Fibroblast of villous mesenchyme (primary cell): ENCODE results near the gene CFAP251. TPM values are rescaled to one million over a fixed set of nuclear protein-coding genes. Genes with fewer than 3 reads are reported as not detected.

ENCODE experiments used
- DNase-seq: peaks from one replicate; pipeline ENCODE4 v3.0.0-alpha.2; 2010; ENCODE audit warnings: low read depth
- H3K4me3 ChIP-seq: 2 replicates; pipeline ENCODE4 v1.5.1; 2011; ENCODE audit warnings: low read depth, mild to moderate bottlenecking, low read length
- CTCF ChIP-seq: IDR thresholded peaks from 2 replicates; pipeline ENCODE4 v1.5.1; 2012; ENCODE audit warnings: low read depth, mild to moderate bottlenecking, low read length; ENCODE audit not compliant: insufficient read depth
- total RNA-seq: library from RNA; depleted of rRNA; stranded (reverse); fragments of >200 nt; gene quantifications from 2 replicates; pipeline ENCODE4 v1.2.3, GENCODE V29; 2012

Gene CFAP251
- total RNA-seq, 1 donor, result 8.2 TPM

- no peak for DNase-seq
- TF ChIP-seq CTCF, result no peak
- no peak overlapping the region for H3K4me3 ChIP-seq
Measured at GRCh38 chr12:121934309-121934664, 15.9 kb downstream of the CFAP251 start.

DNA sequence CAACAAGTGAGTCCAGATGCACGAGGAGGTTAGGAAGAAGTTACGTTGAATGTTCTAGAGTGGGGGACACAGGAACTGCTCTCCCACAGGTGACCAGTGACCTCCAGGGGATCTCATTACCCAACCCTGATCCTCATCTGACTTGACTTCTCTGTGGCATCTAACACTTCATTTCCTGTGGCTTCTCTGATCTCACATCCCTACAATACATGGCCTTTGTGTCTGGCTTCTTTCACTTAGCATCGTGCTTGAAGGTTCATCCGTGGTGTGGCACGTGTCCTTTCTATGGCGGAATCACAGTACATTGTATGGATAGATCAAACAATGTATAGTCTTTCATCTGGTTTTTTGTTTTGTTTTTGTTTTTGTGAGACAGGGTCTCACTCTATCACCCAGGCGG, 19.3 kb downstream of the CFAP251 start:
- no peak for DNase-seq
- TF ChIP-seq CTCF, result no peak

GRCh38 chr12:121939186-121939585, 20.8 kb downstream of the CFAP251 start:
- no peak overlapping the region for H3K4me3 ChIP-seq
- TF ChIP-seq CTCF, result no peak
- DNase-seq, result peak; percentile 8

More for the DNA sequence above, 19.3 kb downstream of the CFAP251 start:
- H3K4me3 ChIP-seq, result no peak overlapping the region

GRCh38 chr12:121939992-121940766, 21.8 kb downstream of the CFAP251 start:
- H3K4me3 ChIP-seq, result no peak overlapping the region
- DNase-seq, result no peak
- no peak for TF ChIP-seq CTCF

GRCh38 chr12:121942145-121942718, 23.8 kb downstream of the CFAP251 start:
- DNase-seq, result peak; percentile 68
- H3K4me3 ChIP-seq, result no peak overlapping the region
- TF ChIP-seq CTCF, result no peak

DNA sequence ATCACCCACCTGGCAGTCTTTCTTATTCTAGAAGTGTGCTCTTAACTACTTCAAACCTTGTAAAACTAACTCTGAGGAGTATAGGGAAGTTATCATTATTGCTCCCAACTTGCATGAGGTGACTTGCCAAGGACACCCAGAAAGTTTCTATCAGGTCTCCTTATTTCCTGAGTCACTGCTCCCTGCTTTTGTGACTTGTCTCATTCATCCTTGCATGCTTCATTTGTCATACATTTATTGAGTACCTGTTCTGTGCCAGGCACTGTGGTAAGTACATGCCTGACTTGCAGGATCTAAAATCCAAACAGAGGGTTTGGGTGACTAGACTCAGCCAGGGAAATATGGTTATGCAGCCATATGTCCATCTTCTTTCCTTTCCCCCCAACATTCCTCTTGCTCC, 25.5 kb downstream of the CFAP251 start:
- H3K4me3 ChIP-seq, result no peak overlapping the region
- no peak for DNase-seq
- no peak for TF ChIP-seq CTCF
